RKO (cell line): ENCODE results near the gene CC2D1A.
"Not testable (repeated sequence)": the region's sequence is repeated elsewhere in the genome, so short reads cannot be mapped to it uniquely, and the experiment has no call there.

Experiments used
- DNase-seq: peaks from one replicate; pipeline ENCODE4 v3.0.0-alpha.2; 2016; ENCODE audit warnings: low spot score

CC2D1A gene

GRCh38 chr19:13908674-13909073, 2.7 kb downstream of the CC2D1A start:
- no peak for DNase-seq

- DNase-seq, result no peak
These were observed 3.4 kb downstream of the CC2D1A start for GRCh38 chr19:13909430-13909829.

GRCh38 chr19:13913352-13913751, 7.4 kb downstream of the CC2D1A start:
- no peak for DNase-seq

GRCh38 chr19:13914777-13915176, 8.8 kb downstream of the CC2D1A start:
- no peak for DNase-seq

GRCh38 chr19:13917888-13918406, 11.9 kb downstream of the CC2D1A start:
- no peak for DNase-seq

GRCh38 chr19:13918726-13919411, 12.9 kb downstream of the CC2D1A start:
- no peak for DNase-seq

- DNase-seq, result no peak
These were observed 14.5 kb downstream of the CC2D1A start for GRCh38 chr19:13920524-13920923.

GRCh38 chr19:13920940-13921747, 15.1 kb downstream of the CC2D1A start:
- DNase-seq, result peak; percentile 77

GRCh38 chr19:13922118-13922517, 16.1 kb downstream of the CC2D1A start:
- not testable (repeated sequence) for DNase-seq

- no peak for DNase-seq
These were observed 17.4 kb downstream of the CC2D1A start for GRCh38 chr19:13923194-13923987.

- DNase-seq, result no peak
These were observed 20.0 kb downstream of the CC2D1A start for GRCh38 chr19:13926010-13926409.

GRCh38 chr19:13926715-13927114, 20.7 kb downstream of the CC2D1A start:
- no peak for DNase-seq

- no peak for DNase-seq
These were observed 23.3 kb downstream of the CC2D1A start for GRCh38 chr19:13929340-13929739.

GRCh38 chr19:13929956-13930355, 24.0 kb downstream of the CC2D1A start:
- no peak for DNase-seq

GRCh38 chr19:13930402-13930801, 24.4 kb downstream of the CC2D1A start:
- DNase-seq, result no peak

- DNase-seq, result no peak
These were observed 25.6 kb downstream of the CC2D1A start for GRCh38 chr19:13931391-13932148.

- no peak for DNase-seq
These were observed 26.2 kb downstream of the CC2D1A start for GRCh38 chr19:13932149-13932637.

- no peak for DNase-seq
These were observed 27.0 kb downstream of the CC2D1A start for GRCh38 chr19:13932911-13933393.

- DNase-seq, result no peak
These were observed 28.7 kb downstream of the CC2D1A start for GRCh38 chr19:13934785-13935109.

GRCh38 chr19:13935765-13936510, 29.9 kb downstream of the CC2D1A start:
- no peak for DNase-seq
